Activated T-helper 9 cell treated with anti-CD3 and anti-CD28 coated beads, Interleukin-2, amount 50 U/mL, for 16 hours (primary cell): Measurements from ENCODE around the gene SAMD9.
"Not testable (repeated sequence)": the region's sequence is repeated elsewhere in the genome, so short reads cannot be mapped to it uniquely, and the experiment has no call there.

Experiments used
- DNase-seq: peaks from one replicate; pipeline ENCODE4 v3.0.0-alpha.2; 2020; ENCODE audit warnings: low read depth

The SAMD9 gene

GRCh38 chr7:93120592-93121549, 3.1 kb upstream of the SAMD9 start:
- no peak for DNase-seq

- DNase-seq = no peak
These were observed 1.6 kb upstream of the SAMD9 start for GRCh38 chr7:93119191-93119905.

- DNase-seq = no peak
These were observed 452 bp downstream of the SAMD9 start for GRCh38 chr7:93117327-93117726.

- DNase-seq = no peak
These were observed 2.0 kb downstream of the SAMD9 start for GRCh38 chr7:93115796-93116195.

GRCh38 chr7:93108003-93108402, 9.8 kb downstream of the SAMD9 start:
- DNase-seq = no peak

GRCh38 chr7:93097388-93097787, 20.4 kb downstream of the SAMD9 start:
- no peak for DNase-seq

- DNase-seq = no peak
These were observed 24.9 kb downstream of the SAMD9 start for GRCh38 chr7:93092757-93093370.

- not testable (repeated sequence) for DNase-seq
These were observed 44.4 kb downstream of the SAMD9 start for GRCh38 chr7:93073357-93073756.

GRCh38 chr7:93062599-93062998, 55.2 kb downstream of the SAMD9 start:
- no peak for DNase-seq

- no peak for DNase-seq
These were observed 56.9 kb downstream of the SAMD9 start for GRCh38 chr7:93060865-93061264.

GRCh38 chr7:93060025-93060424, 57.8 kb downstream of the SAMD9 start:
- no peak for DNase-seq

- not testable (repeated sequence) for DNase-seq
These were observed 61.2 kb downstream of the SAMD9 start for GRCh38 chr7:93056621-93057020.

- DNase-seq = no peak
These were observed 62.2 kb downstream of the SAMD9 start for GRCh38 chr7:93055543-93056107.

- no peak for DNase-seq
These were observed 62.8 kb downstream of the SAMD9 start for GRCh38 chr7:93054975-93055374.

- DNase-seq = no peak
These were observed 63.5 kb downstream of the SAMD9 start for GRCh38 chr7:93053949-93054943.

GRCh38 chr7:93053209-93053948, 64.4 kb downstream of the SAMD9 start:
- DNase-seq = no peak

GRCh38 chr7:93051660-93052059, 66.1 kb downstream of the SAMD9 start:
- DNase-seq = no peak
